HG03280 (cell line): Measurements from ENCODE around the gene WWOX.

ENCODE experiments used
- ATAC-seq: cut with Tn5 transposase; IDR thresholded peaks from one replicate; pipeline ENCODE4 v1.9.1; 2021; ENCODE audit warnings: mild to moderate bottlenecking, moderate library complexity; ENCODE audit not compliant: unreplicated experiment

Gene WWOX

DNA sequence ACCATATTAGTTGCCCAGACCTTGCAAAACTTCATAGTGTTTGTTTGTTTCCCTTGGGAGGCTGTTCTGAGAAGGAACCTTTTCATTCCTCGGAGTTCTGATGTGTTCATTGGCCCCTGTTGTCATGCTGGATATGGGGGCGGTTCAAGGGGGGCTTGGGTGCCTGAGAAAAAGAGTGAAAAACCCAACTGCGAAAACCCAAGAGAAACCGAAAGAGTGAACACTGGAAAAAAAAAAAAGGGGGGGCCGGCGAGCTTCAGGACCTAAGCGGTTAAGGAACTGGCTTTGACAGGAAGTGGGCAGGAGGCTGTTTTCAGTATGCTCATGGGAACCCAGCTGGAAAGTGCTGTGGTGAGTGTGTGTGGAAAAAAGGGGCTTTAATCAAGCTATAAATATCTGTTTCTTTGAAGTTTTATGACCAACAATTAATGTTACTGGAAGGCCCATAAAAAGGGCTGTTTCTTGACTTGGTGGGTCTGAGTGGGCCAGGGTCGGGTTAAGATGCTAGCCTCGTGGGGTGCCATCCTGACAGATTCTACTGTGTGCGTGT is 990.4 kb downstream of the WWOX start:
- no peak for ATAC-seq

DNA sequence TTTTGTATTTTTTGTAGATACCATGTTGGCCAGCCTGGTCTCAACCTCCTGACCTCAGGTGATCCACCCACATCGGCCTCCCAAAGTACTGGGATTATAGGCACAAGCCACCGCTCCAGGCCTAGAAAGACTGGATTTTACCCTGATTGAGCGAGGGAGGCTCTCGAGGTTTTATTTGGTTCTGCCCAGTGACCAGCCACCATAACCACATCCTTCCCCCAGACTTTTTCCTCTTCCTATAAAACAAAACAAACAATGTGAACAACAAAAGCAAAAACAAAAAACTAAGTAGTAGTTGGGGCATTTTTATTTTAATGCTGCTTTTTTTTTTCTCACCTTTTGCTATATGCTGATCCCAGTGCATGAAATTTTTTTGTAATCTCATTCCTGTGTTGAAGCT is 991.5 kb downstream of the WWOX start:
- ATAC-seq: no peak

DNA sequence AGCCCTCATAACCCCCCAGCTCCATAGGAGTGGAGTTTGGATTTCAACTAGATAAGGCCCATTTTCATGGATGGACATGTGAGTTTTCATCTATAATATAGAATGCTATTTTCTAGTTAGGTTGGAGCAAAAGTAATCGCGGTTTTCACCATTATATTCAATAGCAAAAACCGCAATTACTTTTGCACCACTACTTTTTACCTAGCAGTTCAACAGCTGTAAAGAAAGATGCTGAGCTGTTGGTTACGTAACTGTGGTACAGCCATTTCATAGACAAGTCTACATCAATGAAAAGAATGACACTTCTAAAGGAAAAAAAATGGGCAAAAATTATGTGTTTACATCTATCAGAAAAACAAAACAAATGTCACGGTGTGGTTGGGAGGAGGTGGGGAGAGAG is 993.4 kb downstream of the WWOX start:
- no peak for ATAC-seq

DNA sequence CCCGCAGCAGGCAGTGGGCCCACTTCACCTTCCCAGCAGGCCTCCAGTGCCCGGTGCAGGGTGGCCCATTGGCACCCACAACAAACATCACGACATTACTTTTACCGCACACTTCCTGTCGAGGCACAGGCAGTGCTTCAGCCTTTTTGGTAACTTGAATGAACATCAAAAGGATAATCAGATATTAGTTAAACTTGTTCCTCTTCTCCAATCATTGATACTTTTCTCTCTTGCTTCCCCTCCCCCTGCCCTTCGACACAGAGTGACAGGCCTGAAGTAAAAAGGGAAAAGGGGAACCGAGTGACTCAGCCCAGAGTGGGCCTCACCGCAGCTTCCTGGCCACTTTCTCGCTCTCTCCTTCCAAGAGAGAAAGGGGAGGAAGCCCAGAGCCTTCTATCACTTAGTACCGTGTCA is 994.1 kb downstream of the WWOX start:
- no peak for ATAC-seq

DNA sequence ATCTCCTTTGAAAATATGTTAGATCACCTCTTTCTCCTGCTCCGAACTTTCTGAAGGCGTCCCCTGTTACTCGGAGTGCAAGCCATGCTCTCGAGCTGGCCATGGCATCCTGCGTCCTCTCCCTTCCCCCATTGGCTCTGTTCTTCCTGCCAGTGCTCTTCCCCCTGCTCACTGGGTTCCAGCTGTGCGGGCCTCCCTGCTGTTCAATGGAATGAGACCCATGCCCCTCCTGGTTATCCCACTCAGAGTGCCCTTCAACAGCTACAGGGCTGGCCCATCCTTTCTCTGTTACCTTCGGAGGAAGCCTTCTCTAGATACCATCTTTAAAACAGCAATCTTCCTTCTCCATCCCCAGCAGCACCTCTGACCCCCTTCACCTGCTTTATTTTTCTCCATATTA is 996.8 kb downstream of the WWOX start:
- ATAC-seq: no peak

DNA sequence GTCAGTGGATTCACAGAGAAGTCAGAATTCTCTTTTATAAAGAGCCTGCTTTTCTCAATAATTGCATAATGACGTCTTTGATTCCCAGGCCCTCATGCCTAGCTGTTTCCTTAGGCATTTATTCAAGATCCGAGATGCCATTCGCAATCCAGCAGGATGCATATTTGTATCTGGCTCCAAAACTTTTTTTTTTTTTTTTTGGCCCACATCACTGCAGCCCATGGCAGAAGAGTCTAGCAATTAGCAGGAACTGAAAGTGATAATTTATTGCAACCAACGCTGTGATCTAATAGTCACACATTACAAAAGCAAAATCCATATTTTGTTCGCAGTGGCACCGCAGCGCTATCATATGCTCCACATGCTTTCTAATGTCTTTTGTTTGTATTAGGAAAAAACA is 997.7 kb downstream of the WWOX start:
- no peak for ATAC-seq

DNA sequence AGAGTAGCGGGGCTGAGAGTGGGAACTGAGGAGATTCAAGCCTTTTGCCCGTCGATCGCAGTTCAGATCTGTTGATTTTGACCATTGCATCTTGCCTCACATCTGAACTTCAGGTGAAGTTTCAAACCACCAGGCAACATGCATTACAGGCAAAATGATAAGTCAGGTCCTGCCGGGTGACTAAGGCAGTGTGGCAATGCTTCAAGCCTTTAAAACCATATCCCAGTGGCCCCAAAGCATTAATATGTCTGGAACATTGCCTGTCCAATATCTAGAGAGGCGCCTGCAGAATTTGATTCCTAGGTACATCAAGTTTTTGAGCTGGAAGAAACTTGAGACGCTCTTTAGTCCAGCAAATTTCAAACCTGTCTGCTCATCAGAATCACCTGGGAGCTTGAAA is 998.3 kb downstream of the WWOX start:
- ATAC-seq: no peak

DNA sequence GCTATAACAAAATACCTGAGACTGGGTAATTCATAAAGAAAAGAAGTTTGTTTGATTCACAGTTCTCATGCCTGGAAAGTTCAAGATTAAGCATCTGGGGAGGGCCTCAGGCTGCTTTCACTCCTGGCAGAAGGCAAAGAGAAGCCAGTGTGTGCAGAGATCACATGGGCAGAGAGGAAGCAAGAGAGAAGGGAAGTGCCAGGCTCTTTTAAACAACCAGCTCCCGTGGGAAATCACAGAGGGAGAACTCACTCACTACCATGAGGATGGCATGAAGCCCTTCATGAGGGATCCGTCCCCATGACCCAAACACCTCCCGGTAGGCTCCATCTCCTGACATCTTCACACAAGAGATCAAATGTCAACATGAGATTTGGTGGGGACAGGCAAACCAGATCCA is 999.5 kb downstream of the WWOX start:
- ATAC-seq: no peak

DNA sequence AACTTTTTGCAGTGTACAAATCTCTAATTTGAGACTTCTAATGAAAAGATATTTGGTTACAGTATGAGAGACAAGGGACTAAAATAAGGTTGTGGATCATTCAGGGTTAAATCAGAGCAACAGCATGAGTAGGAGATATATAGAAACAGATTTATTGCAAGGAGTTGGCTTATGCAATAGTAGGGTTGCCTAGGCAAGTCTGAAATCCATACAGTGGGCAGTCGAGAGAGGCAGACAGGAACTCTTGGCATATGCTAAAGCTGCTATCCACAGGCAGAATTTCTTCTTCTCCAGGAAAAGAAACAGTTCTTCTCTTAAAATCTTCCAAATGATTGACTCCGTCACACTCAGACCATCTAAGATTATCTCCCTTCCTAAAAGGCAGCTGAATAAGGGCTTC is 1000.3 kb downstream of the WWOX start:
- ATAC-seq: no peak

DNA sequence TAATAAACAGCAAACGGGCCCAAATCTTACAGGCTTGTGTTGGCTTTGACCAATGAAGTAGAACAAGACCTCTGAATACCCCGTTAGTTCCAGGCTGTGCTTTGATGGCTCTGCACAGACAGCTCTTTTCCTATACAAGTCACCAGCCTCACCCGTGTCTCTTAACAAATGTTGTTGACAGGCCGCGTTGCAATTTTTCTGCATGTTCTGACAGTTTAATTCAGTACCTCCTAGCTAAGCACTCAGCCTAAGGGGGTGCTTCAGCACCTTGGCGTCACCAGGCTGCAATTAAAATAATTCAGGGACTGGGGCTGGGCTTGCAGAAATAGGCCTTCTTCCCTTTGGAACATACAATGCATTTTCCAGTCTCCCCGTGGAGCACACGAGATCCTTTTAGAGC is 1001.0 kb downstream of the WWOX start:
- ATAC-seq: no peak

DNA sequence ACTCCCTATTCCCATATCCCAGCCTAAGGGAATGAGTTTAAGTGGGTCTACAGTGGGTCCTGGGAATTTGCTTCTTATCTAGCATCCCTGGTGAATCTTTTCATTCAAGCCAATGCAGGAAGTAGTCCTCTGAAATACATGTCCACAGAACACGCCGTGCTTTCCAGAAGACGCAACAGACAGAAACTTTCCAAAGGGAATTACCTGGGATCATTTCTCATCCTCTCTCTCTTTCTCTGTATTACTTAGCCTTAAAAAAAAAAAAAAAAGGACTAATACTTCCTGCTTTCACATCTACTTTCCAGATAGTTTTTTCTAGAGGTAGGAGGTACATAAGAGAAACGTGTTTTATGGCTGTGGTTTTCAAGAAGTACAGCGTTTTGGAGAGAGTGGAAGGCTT is 1002.0 kb downstream of the WWOX start:
- ATAC-seq: no peak

DNA sequence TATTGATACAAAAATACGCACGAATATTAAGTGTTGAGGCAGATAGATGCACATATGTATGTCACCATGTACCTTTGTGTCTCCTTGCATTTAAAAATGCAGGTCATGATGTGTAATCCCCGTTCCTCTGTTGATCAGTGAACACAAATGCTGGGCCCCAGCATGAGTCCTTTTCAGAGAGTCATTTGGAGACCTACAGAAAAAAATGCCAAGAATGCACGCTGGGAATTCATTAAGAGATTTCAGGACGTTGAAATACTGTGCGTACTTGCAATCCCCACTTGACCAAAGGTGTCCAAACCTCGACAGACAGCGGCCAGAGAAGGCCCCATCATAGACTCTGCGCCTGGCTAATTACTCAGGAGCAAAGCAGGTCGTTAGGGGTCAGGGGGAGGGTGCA is 1005.1 kb downstream of the WWOX start:
- ATAC-seq: no peak

DNA sequence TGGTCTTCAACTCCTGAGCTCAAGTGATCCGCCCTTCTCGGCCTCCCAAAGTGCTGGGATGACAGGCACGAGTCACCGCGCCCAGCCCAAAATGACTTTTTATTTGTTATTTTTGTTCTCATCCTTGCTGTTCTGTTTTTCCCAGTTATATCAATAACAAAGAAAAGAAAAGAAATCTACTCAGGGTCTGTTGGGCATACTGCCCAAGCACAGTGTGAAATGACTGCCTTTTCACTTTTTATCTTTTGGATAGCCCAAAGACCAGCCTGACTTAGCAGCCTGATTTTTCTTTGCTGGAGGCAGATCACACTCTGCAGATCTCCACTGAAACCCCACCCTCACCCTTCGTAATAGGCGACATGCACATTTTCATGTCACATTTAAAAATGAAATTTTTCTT is 1007.8 kb downstream of the WWOX start:
- ATAC-seq: no peak

DNA sequence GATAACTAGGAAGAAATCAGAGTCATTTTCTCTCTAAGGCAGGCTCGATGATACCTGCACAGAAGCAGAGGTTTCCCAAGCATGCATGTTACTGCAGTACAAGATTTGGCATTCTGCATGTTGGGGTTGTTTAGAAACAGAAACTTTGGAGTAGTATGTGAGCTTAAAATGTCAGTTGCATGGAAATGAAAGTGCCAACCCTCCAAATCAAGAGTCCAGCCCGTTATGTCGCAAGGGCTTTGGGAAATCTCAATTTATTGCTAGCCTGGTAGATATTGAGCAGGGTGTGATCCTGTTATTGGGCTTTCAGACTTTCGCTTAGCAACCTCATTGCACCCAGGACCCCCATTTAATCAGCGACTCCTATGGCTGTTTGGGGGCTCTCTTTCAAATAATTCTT is 1010.3 kb downstream of the WWOX start:
- ATAC-seq: no peak

DNA sequence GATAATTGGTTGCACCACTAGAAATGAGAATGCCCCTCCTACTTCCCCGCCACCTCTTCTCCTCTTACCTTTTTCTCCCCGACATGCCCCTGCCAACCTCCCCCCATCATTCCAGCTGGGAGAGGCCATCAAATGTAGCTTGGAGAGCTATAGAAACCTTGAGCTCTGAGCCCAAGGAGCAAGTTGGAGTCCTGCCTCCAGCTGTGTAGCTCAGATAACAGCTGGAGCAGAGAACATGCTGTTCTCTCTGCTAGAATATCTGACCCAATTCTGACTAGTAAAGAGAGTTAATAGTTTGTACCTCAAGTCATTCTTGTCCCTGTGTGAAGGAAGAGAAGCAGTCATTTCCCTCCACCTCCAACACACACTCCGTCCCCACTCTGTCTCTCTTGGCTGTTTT is 1010.8 kb downstream of the WWOX start:
- ATAC-seq: no peak

DNA sequence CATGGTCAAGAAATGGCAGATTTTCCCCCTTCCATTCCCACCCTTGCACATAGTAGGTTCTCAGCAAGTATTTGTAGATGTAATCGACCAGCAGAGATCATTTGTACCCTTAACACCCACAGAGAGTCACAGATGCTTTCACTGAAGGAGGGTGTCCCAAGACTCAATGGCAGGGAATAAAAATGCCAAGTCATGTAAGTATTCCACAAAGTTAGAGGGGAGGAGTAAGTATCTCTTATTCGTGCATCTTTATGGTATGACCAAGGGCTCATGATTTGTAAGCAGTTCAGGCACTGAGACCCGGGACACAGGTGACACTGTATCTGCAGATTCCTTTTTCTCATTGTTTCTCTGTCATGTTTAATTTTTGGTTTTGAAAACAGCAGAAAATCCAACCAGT is 1011.5 kb downstream of the WWOX start:
- no peak for ATAC-seq

DNA sequence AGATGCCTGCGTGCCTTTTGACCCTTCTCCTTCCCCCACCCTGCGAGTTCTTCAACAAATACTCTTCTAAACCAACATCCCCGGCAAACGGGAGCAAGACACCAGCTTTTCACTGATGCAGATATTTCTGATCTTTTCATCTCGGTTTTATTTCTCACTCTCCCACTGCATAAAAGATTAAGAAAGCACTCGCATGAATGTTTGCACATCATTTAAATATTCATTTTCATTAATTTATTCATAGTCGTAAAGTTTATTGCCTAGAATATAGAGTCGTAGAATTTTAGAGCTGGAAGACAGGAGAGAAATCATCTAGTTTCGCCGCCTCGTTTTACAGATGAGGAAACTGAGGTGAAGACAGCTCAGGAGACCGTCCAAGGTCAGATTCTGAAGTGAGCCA is 1013.0 kb downstream of the WWOX start:
- ATAC-seq: no peak

DNA sequence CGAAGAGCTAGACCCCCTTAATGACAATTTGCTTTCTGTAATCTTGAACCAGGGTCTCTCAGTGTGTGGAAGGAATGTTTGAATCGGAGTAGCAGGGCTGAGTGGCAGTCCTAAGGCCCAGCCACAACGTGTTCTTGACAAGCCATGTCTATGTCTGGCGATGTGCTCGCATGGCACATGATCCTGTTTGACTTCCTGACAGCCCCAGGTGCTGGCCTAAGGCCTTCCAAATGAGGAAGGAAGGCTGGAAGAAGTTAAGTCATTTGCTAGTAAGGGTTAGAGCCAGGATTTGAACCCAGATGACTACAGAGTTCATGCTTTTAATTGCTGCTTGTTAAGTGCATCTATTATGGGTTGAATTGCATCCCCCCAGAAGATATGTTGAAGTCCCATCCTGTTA is 1014.4 kb downstream of the WWOX start:
- no peak for ATAC-seq

DNA sequence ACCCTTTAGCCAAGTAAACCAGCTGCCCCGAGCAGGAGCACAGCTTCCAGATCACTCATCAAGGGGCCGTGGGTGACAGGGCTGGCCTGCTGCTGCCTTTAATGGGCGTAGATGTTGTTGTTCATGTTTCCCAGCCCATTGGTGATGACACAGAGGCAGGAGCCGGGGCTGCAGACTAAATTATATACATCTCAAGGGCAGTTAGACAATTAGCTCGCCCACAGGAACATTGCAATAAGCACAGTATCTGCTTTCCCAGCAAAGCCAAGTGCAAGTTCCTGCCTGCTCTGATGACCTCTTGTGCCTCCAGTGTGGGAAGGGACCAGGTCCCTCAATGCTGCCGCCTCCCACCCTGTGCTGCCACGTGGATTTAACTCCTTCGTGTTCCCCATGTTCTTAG is 1015.3 kb downstream of the WWOX start:
- ATAC-seq: no peak

DNA sequence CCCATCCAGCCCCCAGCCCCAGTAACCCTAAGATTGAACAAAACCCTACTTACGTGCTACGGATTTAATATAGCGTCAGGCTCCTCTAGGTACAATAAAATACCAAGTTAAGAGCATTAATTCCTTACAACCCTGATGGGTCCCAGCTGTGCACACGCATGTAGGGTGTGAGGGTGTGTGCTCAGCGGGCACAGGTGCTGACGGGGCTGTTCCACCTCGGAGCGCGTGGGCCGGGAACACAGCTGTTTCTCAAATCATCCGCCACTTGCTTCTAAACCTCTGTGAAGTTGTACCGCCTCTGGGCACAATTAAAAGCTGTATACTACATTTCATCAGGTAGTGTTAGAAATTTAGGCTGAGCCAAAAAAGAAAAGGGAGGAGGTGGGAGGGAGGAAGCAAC is 1022.5 kb downstream of the WWOX start:
- ATAC-seq: no peak

DNA sequence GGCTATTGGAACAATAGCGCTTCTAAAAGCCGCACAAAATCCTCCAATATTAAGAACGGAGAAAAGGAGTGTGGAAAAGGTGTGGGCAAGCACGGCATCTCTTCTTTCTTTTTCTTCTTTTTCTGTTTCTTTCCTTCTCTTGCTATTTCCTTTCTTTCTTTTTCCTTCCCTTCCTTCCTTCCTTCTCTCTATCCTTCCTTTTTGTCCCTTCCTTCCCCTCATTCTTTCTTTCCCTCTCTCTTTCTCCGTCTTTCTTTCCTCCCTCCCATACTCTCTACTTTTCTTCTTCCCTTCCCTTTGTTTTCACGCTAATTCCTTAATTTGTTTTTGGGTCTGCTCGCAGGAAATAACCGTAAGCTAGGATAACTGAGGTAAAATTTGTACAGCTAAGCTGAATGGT is 1022.9 kb downstream of the WWOX start:
- ATAC-seq: no peak

DNA sequence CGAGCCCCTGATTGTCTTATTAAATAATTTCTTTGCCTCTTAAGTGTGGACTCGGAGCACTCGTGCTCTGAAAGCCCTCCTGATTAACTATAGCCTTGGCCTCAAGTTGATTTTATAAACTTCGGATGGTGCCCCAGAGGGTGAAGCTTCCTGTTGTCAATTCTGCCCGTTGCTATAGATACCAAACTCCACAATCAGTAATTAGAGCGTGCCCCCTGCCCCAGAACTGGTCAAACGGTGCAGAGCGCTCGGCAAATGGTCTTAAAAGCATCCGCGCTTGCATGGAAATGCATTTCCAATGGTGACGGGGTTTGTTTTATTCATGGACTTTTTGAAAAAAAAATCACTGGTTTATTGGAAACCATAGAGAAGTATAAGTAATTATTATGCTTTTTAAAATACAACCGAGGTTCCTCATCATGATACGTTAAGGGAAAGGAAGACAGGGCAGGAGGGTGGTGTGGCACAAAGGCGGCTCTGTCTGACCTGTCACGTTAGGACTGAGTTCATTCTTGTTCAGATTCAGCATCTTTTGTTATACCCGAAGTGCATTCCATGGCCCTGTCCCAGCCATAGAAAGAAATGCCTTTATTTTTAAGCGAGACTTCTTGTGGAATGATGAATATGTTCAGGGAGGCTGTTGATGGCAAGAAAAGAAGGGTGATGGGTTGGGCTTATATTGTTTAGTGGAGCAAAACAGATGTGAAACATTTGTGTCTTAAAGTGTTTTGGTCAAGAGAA is 1024.7 kb downstream of the WWOX start:
- ATAC-seq: no peak

DNA sequence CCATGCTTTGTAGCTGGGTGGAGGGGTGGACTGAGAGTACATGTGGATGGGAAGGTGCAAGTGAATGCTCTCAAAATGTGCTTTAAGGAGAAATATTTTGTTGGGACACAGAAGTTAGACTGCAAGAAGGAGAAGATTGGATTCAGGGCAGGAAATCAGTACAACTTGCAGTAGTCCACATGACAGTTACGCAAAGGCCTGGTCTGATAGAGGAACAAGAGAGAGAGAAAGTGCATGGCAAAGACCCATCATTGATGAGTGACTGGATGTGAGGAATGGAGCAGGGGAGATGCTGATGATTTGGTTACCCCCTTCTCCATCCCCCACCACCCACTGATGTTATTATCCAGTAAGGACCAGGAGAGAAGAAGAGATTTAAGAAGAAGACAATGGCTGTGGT is 1028.3 kb downstream of the WWOX start:
- no peak for ATAC-seq
